GM13976 (cell line): ENCODE measurements around the gene SVBP.
"Not testable (repeated sequence)": the region's sequence is repeated elsewhere in the genome, so short reads cannot be mapped to it uniquely, and the experiment has no call there.

ENCODE experiments used
- DNase-seq: peaks from one replicate; pipeline ENCODE4 v3.0.0; 2012; ENCODE audit warnings: low spot score
- in situ Hi-C: fragments of 300-500 bp; cut with MboI; formaldehyde crosslinking; loops from one replicate; pipeline ENCODE4 v1.12.0; 2022; ENCODE audit warnings: low sequenced_read_pairs, mixed read lengths, inconsistent platforms; ENCODE audit not compliant: unreplicated experiment
- TF ChIP-seq, protein P1 (sequence below): IDR thresholded peaks from 2 replicates; pipeline ENCODE4 v1.5.1; 2012; ENCODE audit warnings: borderline replicate concordance, mild to moderate bottlenecking; ENCODE audit not compliant: insufficient read depth; ENCODE audit errors: extremely low read depth, missing control alignments, control extremely low read depth

SVBP gene, protein sequence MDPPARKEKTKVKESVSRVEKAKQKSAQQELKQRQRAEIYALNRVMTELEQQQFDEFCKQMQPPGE

DNA sequence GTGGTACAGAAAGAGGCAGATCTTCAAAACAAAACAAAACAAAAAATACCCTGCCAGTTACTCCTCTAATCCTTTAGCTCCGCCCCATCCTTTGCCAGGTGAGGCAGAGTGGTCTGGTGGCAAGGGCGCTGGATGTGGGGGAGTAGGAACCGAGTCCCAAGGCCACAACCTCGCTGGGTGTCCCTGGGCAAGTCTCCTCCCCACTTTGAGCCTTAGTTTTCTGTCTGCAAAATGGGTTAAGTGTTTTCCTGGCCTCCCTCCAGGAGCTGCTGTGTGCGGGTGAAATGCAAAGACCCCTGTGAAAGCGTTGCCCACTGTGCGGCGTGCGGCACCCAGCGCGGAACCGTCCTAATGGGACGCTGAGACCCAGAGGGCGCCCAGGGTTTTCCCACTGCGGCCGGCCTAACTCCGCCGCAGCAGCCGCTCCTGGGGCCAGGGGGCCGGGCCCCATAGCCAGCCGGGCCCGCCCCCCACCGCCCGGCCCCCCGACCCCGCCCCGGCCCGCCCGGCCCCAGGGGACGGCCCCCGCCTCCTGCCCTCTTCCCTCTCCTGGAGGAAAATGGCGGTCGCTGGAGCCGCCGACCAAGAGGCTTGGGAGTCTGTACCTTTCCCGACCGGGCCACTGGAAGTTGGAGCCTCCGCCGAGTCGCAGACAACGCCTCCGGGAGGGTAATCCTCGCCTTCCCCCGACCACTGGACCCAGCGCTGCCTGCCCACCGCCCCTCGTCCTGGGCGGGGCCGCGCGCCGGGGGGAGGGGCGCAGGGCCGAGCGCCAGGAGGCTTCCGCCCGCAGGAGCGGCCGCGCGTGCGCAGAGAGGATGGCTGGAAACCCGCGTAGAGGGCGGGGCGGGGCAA is at the start of gene SVBP, which contains the start of gene ERMAP:
Gene SVBP (minus strand): TSS at position 813 of the 855 bp plus-strand sequence. CDS start 853 bp downstream, outside the sequence.
Gene ERMAP (plus strand): TSS at position 538 of the 855 bp plus-strand sequence. CDS start 13,327 bp downstream, outside the sequence.
- in situ Hi-C loops, result no loop called here
- peak; percentile 98 for DNase-seq
- TF ChIP-seq, protein P1, sequence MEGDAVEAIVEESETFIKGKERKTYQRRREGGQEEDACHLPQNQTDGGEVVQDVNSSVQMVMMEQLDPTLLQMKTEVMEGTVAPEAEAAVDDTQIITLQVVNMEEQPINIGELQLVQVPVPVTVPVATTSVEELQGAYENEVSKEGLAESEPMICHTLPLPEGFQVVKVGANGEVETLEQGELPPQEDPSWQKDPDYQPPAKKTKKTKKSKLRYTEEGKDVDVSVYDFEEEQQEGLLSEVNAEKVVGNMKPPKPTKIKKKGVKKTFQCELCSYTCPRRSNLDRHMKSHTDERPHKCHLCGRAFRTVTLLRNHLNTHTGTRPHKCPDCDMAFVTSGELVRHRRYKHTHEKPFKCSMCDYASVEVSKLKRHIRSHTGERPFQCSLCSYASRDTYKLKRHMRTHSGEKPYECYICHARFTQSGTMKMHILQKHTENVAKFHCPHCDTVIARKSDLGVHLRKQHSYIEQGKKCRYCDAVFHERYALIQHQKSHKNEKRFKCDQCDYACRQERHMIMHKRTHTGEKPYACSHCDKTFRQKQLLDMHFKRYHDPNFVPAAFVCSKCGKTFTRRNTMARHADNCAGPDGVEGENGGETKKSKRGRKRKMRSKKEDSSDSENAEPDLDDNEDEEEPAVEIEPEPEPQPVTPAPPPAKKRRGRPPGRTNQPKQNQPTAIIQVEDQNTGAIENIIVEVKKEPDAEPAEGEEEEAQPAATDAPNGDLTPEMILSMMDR, result no peak

DNA sequence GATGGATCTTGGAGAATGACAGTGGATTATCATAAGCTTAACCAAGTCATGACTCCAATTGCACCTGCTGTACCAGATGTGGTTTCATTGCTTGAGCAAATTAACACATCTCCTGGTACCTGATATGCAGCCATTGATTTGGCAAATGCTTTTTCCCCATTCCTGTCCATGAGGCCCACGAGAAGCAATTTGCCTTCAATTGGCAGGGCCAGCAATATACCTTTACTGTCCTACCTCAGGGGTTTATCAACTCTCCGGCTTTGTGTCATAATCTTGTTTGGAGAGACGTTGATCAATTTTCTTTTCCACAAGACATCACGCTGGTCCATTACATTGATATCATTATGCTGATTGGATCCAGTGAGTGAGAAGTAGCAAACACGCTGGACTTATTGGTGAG is 49.4 kb upstream of the SVBP start:
- TF ChIP-seq, protein P1, result no peak
- DNase-seq, result no peak
- in situ Hi-C loops, result no loop called here

DNA sequence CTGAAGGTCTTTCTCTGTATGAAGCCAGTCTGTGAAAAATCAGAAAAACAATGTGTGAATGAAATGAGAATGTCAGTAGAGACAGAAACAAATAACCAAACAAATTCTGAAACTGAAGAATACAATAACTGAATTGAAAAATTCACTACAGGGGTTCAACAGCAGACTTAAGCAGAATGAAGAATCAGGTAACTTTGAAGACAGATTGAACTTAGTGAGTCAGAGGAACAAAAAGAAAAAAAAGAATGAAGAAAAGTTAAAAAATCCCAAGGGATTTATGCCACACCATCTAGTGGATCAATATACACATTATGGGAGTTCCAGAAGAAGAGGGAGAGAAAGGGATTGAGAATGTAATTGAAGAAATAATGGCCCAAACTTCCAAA is 43.8 kb upstream of the SVBP start:
- in situ Hi-C loops, result no loop called here
- TF ChIP-seq, protein P1, result no peak
- DNase-seq, result no peak

- TF ChIP-seq, protein P1, result no peak
- no peak for DNase-seq
- in situ Hi-C loops, result no loop called here
Measured at GRCh38 chr1:42860339-42861013, 43.3 kb upstream of the SVBP start.

DNA sequence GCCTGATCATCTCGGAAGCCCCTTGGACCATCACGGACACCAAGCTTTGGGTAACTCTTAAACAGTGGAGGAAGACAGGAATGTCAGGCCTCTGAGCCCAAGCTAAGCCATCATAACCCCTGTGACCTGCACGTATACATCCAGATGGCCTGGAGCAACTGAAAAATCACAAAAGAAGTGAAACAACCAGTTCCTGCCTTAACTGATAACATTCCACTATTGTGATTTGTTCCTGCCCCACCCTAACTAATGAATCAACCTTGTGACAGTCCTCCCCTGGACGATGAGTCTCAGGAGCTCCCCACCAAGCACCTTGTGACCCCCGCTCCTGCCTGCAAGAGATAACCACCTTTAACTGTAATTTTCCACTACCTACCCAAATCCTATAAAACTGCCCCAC is 42.2 kb upstream of the SVBP start:
- DNase-seq, in situ Hi-C loops: not testable (repeated sequence)

DNA sequence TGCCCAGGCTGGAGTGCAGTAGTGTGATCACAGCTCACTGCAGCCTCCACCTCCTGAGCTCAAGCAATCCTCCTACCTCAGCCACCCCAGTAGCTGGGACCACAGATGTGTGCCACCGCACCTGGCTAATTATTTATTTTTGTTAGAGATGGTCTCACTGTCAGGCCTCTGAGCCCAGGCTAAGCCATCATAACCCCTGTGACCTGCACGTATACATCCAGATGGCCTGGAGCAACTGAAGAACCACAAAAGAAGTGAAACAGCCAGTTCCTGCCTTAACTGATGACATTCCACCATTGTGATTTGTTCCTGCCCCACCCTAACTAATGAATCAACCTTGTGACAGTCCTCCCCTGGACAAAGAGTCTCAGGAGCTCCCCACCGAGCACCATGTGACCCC is 39.4 kb upstream of the SVBP start:
- DNase-seq, in situ Hi-C loops: not testable (repeated sequence)

DNA sequence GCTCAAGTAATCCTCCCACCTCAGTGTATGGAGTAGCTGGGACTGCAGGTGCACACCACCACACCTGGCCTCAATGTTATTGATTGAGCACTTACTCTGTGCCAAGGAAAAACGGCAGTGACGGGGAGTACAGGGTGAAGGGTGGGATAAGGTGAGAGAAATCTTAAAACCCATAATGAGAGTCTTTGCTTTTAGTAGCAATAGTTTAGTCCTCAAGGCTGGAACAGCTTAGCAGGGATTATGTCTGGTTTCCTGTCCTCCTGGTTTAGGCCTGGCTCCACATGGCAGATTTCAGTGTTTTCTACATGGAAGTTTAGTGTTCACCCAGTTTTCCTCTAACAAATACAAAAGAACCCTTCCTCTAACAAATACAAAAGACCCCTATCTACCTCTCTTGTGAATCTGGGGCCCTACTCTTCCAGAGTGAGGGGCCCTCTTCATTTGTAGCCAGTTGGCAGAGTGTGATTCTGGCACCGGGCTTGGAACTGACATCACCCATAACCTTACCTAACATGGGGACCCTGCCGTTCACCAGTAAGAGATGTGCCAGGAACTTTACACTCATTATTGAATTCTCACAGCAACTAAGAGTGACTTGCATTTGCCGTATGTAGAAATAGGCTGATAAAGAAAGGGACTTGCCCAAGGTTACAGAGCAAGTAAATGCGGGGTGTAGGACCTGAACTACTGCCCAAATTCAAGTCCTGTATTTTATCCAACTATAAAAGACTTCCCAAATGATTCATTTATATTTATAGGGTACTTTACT is 36.1 kb upstream of the SVBP start:
- in situ Hi-C loops, result no loop called here
- DNase-seq, result no peak
- TF ChIP-seq, protein P1, result no peak
